ENCODE measurements around the gene BLM. TPM values are rescaled to one million over a fixed set of nuclear protein-coding genes. Genes with fewer than 3 reads are reported as not detected.

Gene BLM
- total RNA-seq, 1 donor from 2014 or later = 58.0 TPM

DNA sequence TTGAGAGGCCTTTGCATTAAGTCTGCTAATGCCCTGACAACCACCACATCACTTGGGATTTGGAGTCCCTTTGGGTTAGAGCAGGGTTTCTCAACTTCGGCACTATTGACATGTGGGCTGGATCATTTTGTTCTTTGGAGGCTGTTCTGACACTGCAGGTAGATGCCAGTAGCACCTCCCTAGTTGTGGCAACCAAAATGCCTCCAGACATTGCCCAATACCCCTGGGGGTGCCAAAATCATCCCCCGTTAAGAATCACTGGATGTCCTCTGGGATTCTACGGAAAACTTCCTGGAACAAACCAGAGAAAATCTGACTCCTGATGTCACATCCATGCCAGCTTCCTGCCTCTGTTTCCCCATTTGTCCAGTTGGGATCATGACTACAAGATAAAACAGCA is 37.2 kb upstream of the BLM start:
- H3K36me3 Mint-ChIP-seq = peaks cover 3% of the 10 kb centered on the region

DNA sequence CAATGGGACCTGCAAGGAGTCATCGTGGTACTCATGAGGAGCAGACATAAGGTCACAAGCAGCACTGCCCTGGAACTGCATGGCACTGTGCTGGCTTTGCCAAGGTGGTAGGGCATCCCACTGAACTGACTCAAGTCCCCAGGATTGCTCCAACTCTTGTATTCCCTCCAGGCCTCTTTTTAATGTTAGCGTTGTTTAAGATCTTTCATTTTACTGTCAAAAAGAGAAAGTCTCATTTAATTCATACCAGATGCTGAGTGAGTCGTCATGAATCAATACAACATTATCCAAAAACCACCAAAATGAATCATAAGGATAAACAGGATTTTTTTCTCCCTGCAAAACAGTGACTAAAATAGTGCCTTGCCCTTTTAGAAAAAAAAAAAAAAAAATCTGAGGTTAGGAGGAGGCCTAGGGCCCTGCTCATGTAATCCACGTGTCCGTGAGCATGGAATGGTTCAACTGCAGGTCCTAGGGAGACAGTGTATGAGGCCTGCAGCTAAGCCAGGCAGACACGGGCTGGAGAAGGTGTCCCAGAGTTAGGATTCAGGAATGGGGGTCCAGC is 36.7 kb upstream of the BLM start:
- no peak overlapping the region for H3K4me3 Mint-ChIP-seq

More for the DNA sequence above, 37.2 kb upstream of the BLM start:
- Mint-ChIP-seq H3K27ac (no peak overlapping the region), H3K27me3 (ENCODE audit: insufficient read depth, low read depth) (no peaks in the 10 kb centered on the region), H3K4me3 (no peak overlapping the region), H3K9me3 (peaks cover 2% of the 10 kb centered on the region), H3K4me1 (peaks cover 6% of the 10 kb centered on the region)
- Histone ChIP-seq H4K20me1 (ENCODE audit: low read depth) (no peaks in the 10 kb centered on the region), H3K4me3 (no peak overlapping the region), H3F3A (ENCODE audit: low read depth) (no peaks in the 10 kb centered on the region), H3K4me2 (no peak overlapping the region), H3K27ac (no peak overlapping the region), H2AFZ (replicated peaks) (no peak overlapping the region), H3K9me3 (ENCODE audit: low read depth) (no peaks in the 10 kb centered on the region), H3K36me3 (no peaks in the 10 kb centered on the region), H3K79me2 (ENCODE audit: low read depth) (no peaks in the 10 kb centered on the region), H3K9ac (no peak overlapping the region), H3K27me3 (no peaks in the 10 kb centered on the region), H3K4me1 (no peaks in the 10 kb centered on the region)
- no peak for DNase-seq (ENCODE audit: low spot score)
- no peak for TF ChIP-seq EZH2phosphoT487 (IDR thresholded peaks at IDR 0.05)
- no peak for TF ChIP-seq EZH2 (IDR thresholded peaks at IDR 0.05)
- TF ChIP-seq, protein P1, sequence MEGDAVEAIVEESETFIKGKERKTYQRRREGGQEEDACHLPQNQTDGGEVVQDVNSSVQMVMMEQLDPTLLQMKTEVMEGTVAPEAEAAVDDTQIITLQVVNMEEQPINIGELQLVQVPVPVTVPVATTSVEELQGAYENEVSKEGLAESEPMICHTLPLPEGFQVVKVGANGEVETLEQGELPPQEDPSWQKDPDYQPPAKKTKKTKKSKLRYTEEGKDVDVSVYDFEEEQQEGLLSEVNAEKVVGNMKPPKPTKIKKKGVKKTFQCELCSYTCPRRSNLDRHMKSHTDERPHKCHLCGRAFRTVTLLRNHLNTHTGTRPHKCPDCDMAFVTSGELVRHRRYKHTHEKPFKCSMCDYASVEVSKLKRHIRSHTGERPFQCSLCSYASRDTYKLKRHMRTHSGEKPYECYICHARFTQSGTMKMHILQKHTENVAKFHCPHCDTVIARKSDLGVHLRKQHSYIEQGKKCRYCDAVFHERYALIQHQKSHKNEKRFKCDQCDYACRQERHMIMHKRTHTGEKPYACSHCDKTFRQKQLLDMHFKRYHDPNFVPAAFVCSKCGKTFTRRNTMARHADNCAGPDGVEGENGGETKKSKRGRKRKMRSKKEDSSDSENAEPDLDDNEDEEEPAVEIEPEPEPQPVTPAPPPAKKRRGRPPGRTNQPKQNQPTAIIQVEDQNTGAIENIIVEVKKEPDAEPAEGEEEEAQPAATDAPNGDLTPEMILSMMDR (IDR thresholded peaks at IDR 0.05) = no peak

DNA sequence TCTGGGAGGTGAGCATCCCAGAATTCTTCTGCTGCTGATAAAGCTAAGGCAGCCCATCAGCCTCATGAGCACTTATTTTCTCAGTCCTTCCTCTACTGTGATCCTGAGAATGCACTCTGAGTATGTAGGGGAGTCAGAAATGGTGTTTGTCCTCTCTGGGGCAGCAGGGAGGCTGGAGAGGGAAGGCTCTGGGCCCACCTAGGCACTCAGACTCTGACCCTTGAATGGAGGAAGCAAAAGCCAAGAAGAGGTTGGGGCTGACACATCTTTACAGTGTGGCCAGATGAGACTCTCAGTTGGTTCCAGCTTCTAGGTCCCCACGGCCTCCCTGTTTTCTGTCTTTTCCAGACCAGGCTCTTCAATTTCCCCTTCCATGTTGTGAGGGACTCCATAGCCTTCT is 36.1 kb upstream of the BLM start:
- H3K36me3 Mint-ChIP-seq = peaks cover 3% of the 10 kb centered on the region
- H3K4me3 Mint-ChIP-seq = no peak overlapping the region
- Histone ChIP-seq H3K9ac (no peak overlapping the region), H3K4me2 (no peak overlapping the region), H3K9me3 (ENCODE audit: low read depth) (no peaks in the 10 kb centered on the region), H2AFZ (replicated peaks) (no peak overlapping the region), H3K36me3 (no peaks in the 10 kb centered on the region), H3K79me2 (ENCODE audit: low read depth) (no peaks in the 10 kb centered on the region), H3K27me3 (no peaks in the 10 kb centered on the region), H3K4me3 (no peak overlapping the region), H3K4me1 (no peaks in the 10 kb centered on the region), H3K27ac (no peak overlapping the region), H3F3A (ENCODE audit: low read depth) (no peaks in the 10 kb centered on the region), H4K20me1 (ENCODE audit: low read depth) (no peaks in the 10 kb centered on the region)
- H3K27me3 Mint-ChIP-seq (ENCODE audit: insufficient read depth, low read depth) = no peaks in the 10 kb centered on the region
- no peak overlapping the region for H3K27ac Mint-ChIP-seq
- peaks cover 6% of the 10 kb centered on the region for H3K4me1 Mint-ChIP-seq
- TF ChIP-seq EZH2phosphoT487 (IDR thresholded peaks at IDR 0.05) (no peak), EZH2 (IDR thresholded peaks at IDR 0.05) (no peak)
- TF ChIP-seq, protein P1 (IDR thresholded peaks at IDR 0.05) = no peak
- H3K9me3 Mint-ChIP-seq = peaks cover 2% of the 10 kb centered on the region
- DNase-seq (ENCODE audit: low spot score) = no peak

More for the DNA sequence above, 36.7 kb upstream of the BLM start:
- H3K4me3 ChIP-seq = no peak overlapping the region
- Mint-ChIP-seq H3K27me3 (ENCODE audit: insufficient read depth, low read depth) (no peaks in the 10 kb centered on the region), H3K9me3 (peaks cover 2% of the 10 kb centered on the region), H3K36me3 (peaks cover 3% of the 10 kb centered on the region), H3K4me1 (peaks cover 6% of the 10 kb centered on the region), H3K27ac (no peak overlapping the region)
- H4K20me1 ChIP-seq (ENCODE audit: low read depth) = no peaks in the 10 kb centered on the region
- no peaks in the 10 kb centered on the region for H3K36me3 ChIP-seq
- no peaks in the 10 kb centered on the region for H3K9me3 ChIP-seq (ENCODE audit: low read depth)
- no peak for DNase-seq (ENCODE audit: low spot score)
- TF ChIP-seq EZH2phosphoT487 (IDR thresholded peaks at IDR 0.05) (no peak), EZH2 (IDR thresholded peaks at IDR 0.05) (no peak)
- TF ChIP-seq, protein P1 (IDR thresholded peaks at IDR 0.05) = no peak
- no peak overlapping the region for H3K9ac ChIP-seq
- no peaks in the 10 kb centered on the region for H3K27me3 ChIP-seq
- H3K4me2 ChIP-seq = no peak overlapping the region
- H3K79me2 ChIP-seq (ENCODE audit: low read depth) = no peaks in the 10 kb centered on the region
- no peak overlapping the region for H2AFZ ChIP-seq (replicated peaks)
- no peaks in the 10 kb centered on the region for H3F3A ChIP-seq (ENCODE audit: low read depth)
- no peaks in the 10 kb centered on the region for H3K4me1 ChIP-seq
- no peak overlapping the region for H3K27ac ChIP-seq

All from neural progenitor cell (in vitro differentiated cells).